HG03039 (cell line): Measurements from ENCODE around the gene ENOX1.

Source experiments
- ATAC-seq: cut with Tn5 transposase; IDR thresholded peaks from one replicate; pipeline ENCODE4 v1.9.1; 2021; ENCODE audit warnings: mild to moderate bottlenecking, moderate library complexity; ENCODE audit not compliant: unreplicated experiment

ENOX1 gene

GRCh38 chr13:43551897-43552456, 234.8 kb downstream of the ENOX1 start:
- ATAC-seq, result no peak

GRCh38 chr13:43546816-43547215, 240.0 kb downstream of the ENOX1 start:
- ATAC-seq, result no peak

DNA sequence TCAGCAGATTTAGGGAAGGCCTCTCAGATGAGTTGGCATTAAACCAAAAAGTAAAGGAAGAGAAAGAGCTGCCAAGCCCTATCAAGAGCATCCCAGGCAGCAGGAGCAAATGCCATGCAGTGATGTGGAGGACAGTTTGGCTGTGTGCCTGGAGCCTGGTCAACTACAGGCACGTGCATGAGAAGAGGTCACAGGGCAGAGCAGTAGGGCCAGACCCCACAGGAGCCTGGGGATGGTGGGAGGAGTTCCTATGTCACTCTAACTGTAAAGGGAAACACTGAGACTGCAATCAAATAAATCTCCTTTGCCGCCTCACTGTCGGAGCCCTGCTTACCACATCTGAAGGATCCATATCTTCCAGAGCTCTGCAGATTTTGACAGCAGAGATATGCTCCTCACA, 240.5 kb downstream of the ENOX1 start:
- no peak for ATAC-seq

GRCh38 chr13:43545317-43545874, 241.4 kb downstream of the ENOX1 start:
- ATAC-seq, result no peak

GRCh38 chr13:43544631-43545030, 242.1 kb downstream of the ENOX1 start:
- no peak for ATAC-seq

GRCh38 chr13:43544011-43544410, 242.8 kb downstream of the ENOX1 start:
- no peak for ATAC-seq

GRCh38 chr13:43543331-43543730, 243.4 kb downstream of the ENOX1 start:
- no peak for ATAC-seq

GRCh38 chr13:43537124-43537523, 249.6 kb downstream of the ENOX1 start:
- no peak for ATAC-seq

DNA sequence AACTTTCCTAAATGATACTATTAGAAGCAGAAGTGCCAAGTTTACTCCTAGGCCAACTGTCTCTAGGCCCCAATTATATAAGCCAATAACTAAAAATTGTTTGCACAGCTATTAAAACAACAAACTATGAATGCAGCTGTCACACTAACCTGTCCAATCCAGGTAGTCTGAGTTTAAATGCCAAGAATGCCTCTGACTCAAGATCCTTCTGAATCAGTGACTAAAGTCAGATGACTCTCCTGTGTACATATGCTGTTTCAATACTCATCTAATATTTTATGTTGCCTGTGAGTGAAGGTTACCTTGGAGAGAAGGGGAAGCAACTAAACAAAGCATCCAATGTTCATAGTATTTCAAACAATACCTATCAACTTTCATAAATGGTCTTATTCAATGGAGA, 257.0 kb downstream of the ENOX1 start:
- no peak for ATAC-seq

GRCh38 chr13:43528992-43529391, 257.8 kb downstream of the ENOX1 start:
- ATAC-seq, result no peak

GRCh38 chr13:43522788-43523187, 264.0 kb downstream of the ENOX1 start:
- ATAC-seq, result no peak

- no peak for ATAC-seq
Measured at GRCh38 chr13:43520351-43520750, 266.4 kb downstream of the ENOX1 start.

DNA sequence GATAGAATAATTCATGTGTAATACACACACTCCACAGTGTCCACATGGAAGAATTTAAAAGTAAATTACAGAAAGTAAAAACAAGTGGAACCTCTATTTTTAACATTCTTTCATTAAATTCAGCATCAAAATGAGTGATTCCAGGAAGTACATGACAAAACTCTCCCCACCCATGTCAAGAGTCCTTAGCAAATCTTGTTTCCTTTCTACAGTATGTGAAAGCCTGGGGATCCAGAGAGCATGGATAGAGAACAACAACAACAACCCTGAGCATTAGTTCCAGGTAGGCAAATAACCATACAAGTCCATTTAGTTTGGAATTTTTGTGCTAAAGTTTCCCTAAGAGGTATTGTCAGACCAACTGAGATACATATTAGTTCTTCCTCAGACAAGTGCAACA, 267.9 kb downstream of the ENOX1 start:
- ATAC-seq, result no peak

GRCh38 chr13:43516401-43516833, 270.4 kb downstream of the ENOX1 start:
- ATAC-seq, result no peak

- ATAC-seq, result no peak
Measured at GRCh38 chr13:43515531-43515930, 271.2 kb downstream of the ENOX1 start.

GRCh38 chr13:43514311-43514710, 272.5 kb downstream of the ENOX1 start:
- no peak for ATAC-seq

DNA sequence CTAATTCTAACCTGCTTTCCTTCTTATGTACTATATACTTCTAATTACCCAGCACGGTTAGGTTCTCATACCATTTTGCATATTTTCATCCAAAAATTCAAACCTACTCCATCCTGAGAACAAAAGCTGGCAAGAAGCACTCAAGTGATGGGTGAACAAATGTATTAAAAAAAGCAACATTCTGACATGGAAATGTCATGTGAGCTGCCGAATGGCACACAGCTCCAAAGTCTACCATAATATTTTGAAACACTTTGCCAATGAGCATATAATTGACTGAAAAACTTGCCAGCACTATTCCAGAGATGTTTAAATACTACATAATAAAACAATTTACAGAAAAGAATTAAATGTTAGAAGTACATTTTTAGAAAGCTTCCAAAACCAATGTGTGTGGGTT, 274.6 kb downstream of the ENOX1 start:
- no peak for ATAC-seq

DNA sequence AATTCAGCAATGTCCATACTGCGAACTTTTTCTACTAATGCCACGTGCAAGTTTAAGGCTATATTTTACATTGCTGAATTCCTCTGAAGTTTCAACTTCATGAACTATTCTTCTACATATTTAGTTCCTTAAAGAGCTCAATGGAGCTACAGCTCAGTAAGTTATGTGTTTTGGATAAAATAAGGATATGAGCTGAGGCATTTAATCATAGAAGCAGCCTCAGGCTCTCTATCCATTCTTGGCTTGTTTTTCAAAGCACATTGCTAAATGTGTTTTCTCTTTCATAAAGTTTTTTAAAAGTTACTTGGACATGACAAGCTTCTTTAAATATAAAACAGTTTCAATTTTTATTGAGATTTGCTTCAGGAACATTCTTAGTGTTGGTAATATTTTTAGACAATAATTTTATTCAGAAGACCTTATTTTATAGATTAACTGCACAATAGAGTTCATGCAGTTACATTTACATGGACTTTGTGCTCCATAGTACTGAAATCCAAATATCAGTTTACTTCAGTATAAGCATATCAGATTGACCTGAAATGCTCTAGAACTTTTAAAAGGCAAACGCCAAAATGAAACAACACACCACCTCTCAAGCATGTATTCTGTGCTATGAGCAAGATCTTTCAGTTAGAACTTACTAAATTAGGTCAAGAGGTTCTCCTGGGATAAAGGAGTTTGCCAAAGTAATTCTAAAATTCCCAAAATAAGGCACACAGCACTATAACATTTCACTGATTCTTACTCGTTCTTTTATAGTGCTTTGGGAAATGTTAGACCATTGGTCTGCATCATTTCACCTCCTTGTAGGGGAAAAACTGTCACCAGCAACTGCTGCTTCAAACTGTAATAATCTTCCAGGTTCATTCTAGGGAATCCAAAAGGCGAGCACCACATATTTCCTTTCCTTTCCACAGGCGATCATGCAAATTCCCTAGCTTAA, 275.5 kb downstream of the ENOX1 start:
- ATAC-seq, result no peak

DNA sequence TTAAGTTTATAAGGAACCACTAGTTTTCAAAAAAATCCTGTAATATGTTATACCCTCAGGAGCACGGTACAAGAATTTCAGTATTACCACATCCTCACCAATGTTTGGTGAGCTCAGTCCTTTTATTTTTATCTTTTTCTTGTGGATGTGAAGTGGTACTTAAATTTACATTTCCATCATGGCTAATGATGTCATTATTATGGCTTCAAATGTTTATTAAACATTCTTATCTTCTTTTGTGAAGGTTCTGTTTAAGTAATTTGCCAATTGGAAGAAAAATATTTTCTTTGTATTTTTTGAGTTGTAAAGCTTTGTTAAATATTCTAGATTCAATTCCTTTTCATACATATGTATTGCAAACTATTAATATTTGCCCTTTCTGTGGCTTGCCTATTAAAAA, 291.0 kb downstream of the ENOX1 start:
- ATAC-seq, result no peak

GRCh38 chr13:43494206-43494605, 292.6 kb downstream of the ENOX1 start:
- ATAC-seq, result no peak

DNA sequence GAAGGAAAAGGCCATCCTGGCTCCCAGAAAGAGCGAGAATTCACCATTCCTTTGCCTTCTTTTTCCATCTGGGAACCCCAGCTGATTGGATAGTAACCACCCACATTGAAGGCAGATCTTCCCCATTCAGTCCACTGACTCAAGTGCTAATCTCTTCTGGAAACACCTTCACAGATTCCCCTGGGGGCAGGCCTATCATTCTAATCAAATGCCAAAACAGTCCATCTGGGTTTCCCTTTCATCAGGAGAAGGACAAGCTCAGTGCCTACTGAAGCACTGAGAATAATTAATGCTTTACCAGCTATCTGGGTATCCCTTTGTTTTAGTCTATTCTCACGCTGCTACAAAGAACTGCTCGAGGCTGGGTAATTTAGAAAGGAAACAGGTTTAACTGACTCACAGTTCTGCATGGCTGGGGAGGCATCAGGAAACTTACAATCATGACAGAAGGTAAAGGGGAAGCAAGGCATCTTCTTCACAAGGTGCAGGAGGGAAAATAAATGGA, 293.2 kb downstream of the ENOX1 start:
- no peak for ATAC-seq

- no peak for ATAC-seq
Measured at GRCh38 chr13:43492745-43493144, 294.0 kb downstream of the ENOX1 start.
